GM19395 (cell line): ENCODE results near the gene ZNF222.

ENCODE experiments used
- ATAC-seq: cut with Tn5 transposase; IDR thresholded peaks from one replicate; pipeline ENCODE4 v1.9.1; 2021; ENCODE audit warnings: mild to moderate bottlenecking, moderate library complexity; ENCODE audit not compliant: unreplicated experiment

The ZNF222 gene

GRCh38 chr19:44025217-44025936 lies at the start of gene ZNF222:
Gene ZNF222 (plus strand): TSS chr19:44025379. CDS start chr19:44025437, 58 bp downstream.
- peak; percentile 96 for ATAC-seq

- ATAC-seq = no peak
Observed at GRCh38 chr19:43976732-43977131, 48.4 kb upstream of the ZNF222 start.

- no peak for ATAC-seq
Observed at GRCh38 chr19:43983544-43983911, 41.7 kb upstream of the ZNF222 start.

GRCh38 chr19:43983912-43984686 lies 41.1 kb upstream of the ZNF222 start, which contains the start of gene ZNF155:
Gene ZNF155 (plus strand): TSS chr19:43984188. CDS start chr19:43988544, 4,356 bp downstream.
- ATAC-seq = peak; percentile 74

GRCh38 chr19:43984687-43985000 lies 40.5 kb upstream of the ZNF222 start:
- ATAC-seq = no peak

GRCh38 chr19:43997631-43998290 lies 27.4 kb upstream of the ZNF222 start:
- no peak for ATAC-seq

- ATAC-seq = no peak
Observed at GRCh38 chr19:44002212-44002565, 23.0 kb upstream of the ZNF222 start.

- peak; percentile 89 for ATAC-seq
Observed at GRCh38 chr19:44002566-44003460, 22.4 kb upstream of the ZNF222 start, which contains the start of gene ZNF230. Gene ZNF230 (plus strand): TSS chr19:44002957. CDS start chr19:44007079, 4,122 bp downstream.

GRCh38 chr19:44003461-44004009 lies 21.6 kb upstream of the ZNF222 start:
- peak; percentile 31 for ATAC-seq

GRCh38 chr19:44005973-44006372 lies 19.2 kb upstream of the ZNF222 start:
- no peak for ATAC-seq

GRCh38 chr19:44007473-44007872 lies 17.7 kb upstream of the ZNF222 start:
- no peak for ATAC-seq

GRCh38 chr19:44010468-44010867 lies 14.7 kb upstream of the ZNF222 start:
- ATAC-seq = no peak

GRCh38 chr19:44019498-44019897 lies 5.7 kb upstream of the ZNF222 start:
- ATAC-seq = no peak

- no peak for ATAC-seq
Observed at GRCh38 chr19:44021221-44021620, 4.0 kb upstream of the ZNF222 start.

- ATAC-seq = no peak
Observed at GRCh38 chr19:44024900-44025216, 321 bp upstream of the ZNF222 start.

- no peak for ATAC-seq
Observed at GRCh38 chr19:44026622-44027021, 1.4 kb downstream of the ZNF222 start.

- no peak for ATAC-seq
Observed at GRCh38 chr19:44032001-44032610, 6.9 kb downstream of the ZNF222 start.

- no peak for ATAC-seq
Observed at GRCh38 chr19:44042147-44042546, 17.0 kb downstream of the ZNF222 start.

GRCh38 chr19:44050740-44051649 lies 25.8 kb downstream of the ZNF222 start:
- ATAC-seq = no peak
